ENCODE results near the gene DLX6. TPM values are rescaled to one million over a fixed set of nuclear protein-coding genes. Genes with fewer than 3 reads are reported as not detected.

DLX6 gene
- total and polyA plus RNA-seq, 2 of the 8 experiments (the other 6 are each of a cell fraction or from before 2014, with no cell fraction given) = not detected

- Histone ChIP-seq H3K27me3 (replicated peaks in 1 of 4; ENCODE audit: control insufficient read depth in 3 of 4, extremely low read depth in 1 of 4, insufficient read depth in 3 of 4, low read length in 3 of 4) (peaks cover 52 to 85% (median 72%) of the 10 kb centered on the region in 4 experiments), H3K9ac (replicated peaks in 1 of 4; ENCODE audit: extremely low read depth in 1 of 4, low read depth in 3 of 4, low read length in 3 of 4) (no peak overlapping the region), H2AFZ (ENCODE audit: low read length) (no peak overlapping the region), H3K23ac (ENCODE audit: insufficient read length) (no peak overlapping the region), H4K91ac (replicated peaks; ENCODE audit: insufficient read length, low read length) (no peak overlapping the region), H3K36me3 (ENCODE audit: control insufficient read depth in 2 of 4, insufficient read depth in 4 of 4, low read length in 3 of 4) (peaks cover 0 to 5% (median 0%) of the 10 kb centered on the region in 4 experiments; a peak in 1 of 8 replicates), H3K4me1 (replicated peaks in 1 of 4; ENCODE audit: control insufficient read depth in 3 of 4, insufficient read depth in 4 of 4, low read length in 3 of 4) (peaks cover 14 to 30% (median 16%) of the 10 kb centered on the region in 4 experiments), H2BK20ac (ENCODE audit: low read length) (no peak overlapping the region), H2AK5ac (ENCODE audit: low read depth, low read length) (no peak overlapping the region), H3K56ac (replicated peaks; ENCODE audit: insufficient read length, low read depth, low read length) (no peak overlapping the region), H4K20me1 (replicated peaks in 1 of 2; ENCODE audit: control insufficient read depth in 1 of 2, insufficient read depth in 2 of 2, low read length in 2 of 2) (peaks cover 3 to 10% of the 10 kb centered on the region in 2 experiments), H3K9me3 (ENCODE audit: insufficient read depth in 2 of 2, low read depth in 1 of 2, low read length in 1 of 2) (peaks cover 0 to 5% of the 10 kb centered on the region in 2 experiments; a peak in 1 of 4 replicates), H3K79me1 (ENCODE audit: low read depth, low read length) (no peaks in the 10 kb centered on the region), H3K4me2 (ENCODE audit: insufficient read depth in 1 of 2, low read depth in 2 of 2, low read length in 2 of 2) (peak overlapping the region; percentile 63 to 68), H3K79me2 (ENCODE audit: control insufficient read depth in 1 of 2, insufficient read depth in 2 of 2, low read length in 2 of 2) (no peaks in the 10 kb centered on the region), H2BK5ac (ENCODE audit: low read depth, low read length) (no peak overlapping the region), H3K27ac (ENCODE audit: low read depth, low read length) (no peak overlapping the region), H3K14ac (ENCODE audit: insufficient read length) (no peak overlapping the region), H3K4me3 (ENCODE audit: extremely low read depth in 1 of 4, insufficient read depth in 2 of 4, low read depth in 3 of 4, low read length in 4 of 4) (peak overlapping the region in 2 of 4 experiments; percentile 4 to 39; a peak in 4 of 8 replicates), H2BK12ac (ENCODE audit: low read depth, low read length) (no peak overlapping the region), H4K8ac (ENCODE audit: extremely low read depth, insufficient read depth, low read length) (no peak overlapping the region), H2BK120ac (replicated peaks; ENCODE audit: low read depth, low read length) (no peak overlapping the region), H3K4ac (replicated peaks; ENCODE audit: insufficient read length, low read depth, low read length) (no peak overlapping the region), H2BK15ac (ENCODE audit: low read length) (no peak overlapping the region), H3K18ac (ENCODE audit: extremely low read depth, low read length) (no peak overlapping the region), H4K5ac (ENCODE audit: insufficient read length, low read depth, low read length) (no peak overlapping the region), H3K23me2 (ENCODE audit: low read depth, low read length) (peaks cover 2% of the 10 kb centered on the region; the same call in 1 of the 2 replicates)
- ChIA-PET CTCF (ENCODE audit: partially characterized antibody) (interaction anchor here (0.8 to 6.0 kb wide), 7 partner anchors 10 to 211 kb away, joined by 3 to 32 read pairs (median 4); partner anchors contain the start of gene DLX5), POLR2A (ENCODE audit: partially characterized antibody) (interaction anchor here (0.7 to 2.7 kb wide), 5 partner anchors 11 to 36 kb away, joined by 3 to 8 read pairs (median 4); no protein-coding TSS in a partner anchor)
- 5% methylated on average over 8 of the region's 8 CpGs; no CpG with 5 or more reads in 1 of the 2 experiments for WGBS, 2 experiments (ENCODE audit: extremely low coverage in 1 of 2, insufficient coverage in 1 of 2, insufficient read length in 1 of 2, insufficient replicate concordance in 2 of 2, low coverage in 1 of 2, low lambda C conversion rate in 2 of 2, missing lambda C conversion rate in 1 of 2)
- DNase-seq (ENCODE audit: low read depth in 1 of 2, low spot score in 2 of 2) (no peak), FAIRE-seq (no peak)
- peak; percentile 96; the same call in 1 of the 2 replicates for TF ChIP-seq SUZ12 (IDR thresholded peaks at IDR 0.05; ENCODE audit: low read length)
- TF ChIP-seq BRCA1 (IDR thresholded peaks at IDR 0.05; ENCODE audit: low read depth, low read length) = no peak
- TF ChIP-seq KDM5A (IDR thresholded peaks at IDR 0.05; ENCODE audit: low read length) = no peak
- TF ChIP-seq KDM4A (IDR thresholded peaks at IDR 0.05; ENCODE audit: low read depth, low read length, severe bottlenecking) = no peak
- TF ChIP-seq HDAC6 (IDR thresholded peaks at IDR 0.05; ENCODE audit: low read depth, low read length) = no peak
- TF ChIP-seq EGR1 (IDR thresholded peaks at IDR 0.05; ENCODE audit: borderline replicate concordance, low read depth, low read length) = no peak
- peak; percentile 82 for TF ChIP-seq RNF2 (IDR thresholded peaks at IDR 0.05; ENCODE audit: borderline replicate concordance, low read depth, low read length, missing control alignments, poor library complexity, severe bottlenecking)
- TF ChIP-seq EZH2 (IDR thresholded peaks at IDR 0.05; ENCODE audit: low read depth, low read length, severe bottlenecking) = peak; percentile 84
- TF ChIP-seq SIRT6 (IDR thresholded peaks at IDR 0.05; ENCODE audit: low read length) = no peak
- TF ChIP-seq CTBP2 (IDR thresholded peaks at IDR 0.05; ENCODE audit: borderline replicate concordance, insufficient read depth, insufficient read length, low read length) = no peak
- no peak for TF ChIP-seq BACH1 (IDR thresholded peaks at IDR 0.05; ENCODE audit: low read length)
- TF ChIP-seq E2F6 (IDR thresholded peaks at IDR 0.05) = no peak
Observed at GRCh38 chr7:96989859-96990317, 15.5 kb upstream of the DLX6 start.
